Fibroblast of skin of scalp (primary cell): Measurements from ENCODE around the gene FBXL16.

ENCODE experiments used
- DNase-seq: peaks from one replicate; pipeline ENCODE4 v3.0.0-alpha.2; 2013

FBXL16 gene

DNA sequence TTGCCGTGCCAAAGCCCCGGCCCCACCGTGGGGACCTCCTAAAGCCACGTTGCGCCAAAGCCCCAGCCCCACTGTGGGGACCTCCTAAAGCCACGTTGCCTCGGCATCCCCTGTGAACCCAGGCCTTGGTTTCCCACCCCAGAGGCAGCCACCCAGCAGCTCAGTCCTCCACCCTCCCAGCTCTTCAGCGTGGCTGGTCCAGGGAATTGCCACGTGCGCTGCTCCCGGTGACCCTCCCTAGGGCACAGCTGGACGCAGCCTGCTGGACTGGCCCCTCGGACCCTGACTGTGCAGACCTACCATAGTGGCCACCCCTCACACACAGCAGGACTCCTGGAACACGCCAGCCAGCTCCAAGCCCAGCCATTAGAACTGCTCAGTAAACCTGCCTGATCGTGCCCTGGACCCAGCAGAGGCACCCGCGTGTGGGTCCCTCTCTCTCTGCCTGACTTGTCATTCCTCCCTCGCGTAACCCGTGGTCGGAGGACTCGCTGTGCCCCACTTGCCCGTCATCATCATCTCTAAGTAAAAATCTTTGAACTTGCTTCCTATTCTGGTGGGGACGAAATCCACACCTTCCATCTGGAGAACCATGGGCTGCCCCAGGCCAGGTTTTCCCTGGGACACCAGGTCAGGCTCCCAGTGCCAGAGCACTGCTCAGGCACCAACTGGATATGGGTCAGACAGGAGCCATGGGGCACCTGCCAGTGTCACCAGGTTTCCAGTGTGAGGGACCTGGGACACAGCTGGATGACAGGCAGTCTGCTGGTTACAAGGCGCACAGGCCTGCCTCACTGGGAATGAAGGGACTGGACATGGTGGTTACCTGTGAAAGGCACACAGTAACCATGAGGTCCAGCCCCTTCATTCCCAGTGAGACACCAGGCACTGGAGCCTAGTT is 29.6 kb upstream of the FBXL16 start:
- no peak for DNase-seq

DNA sequence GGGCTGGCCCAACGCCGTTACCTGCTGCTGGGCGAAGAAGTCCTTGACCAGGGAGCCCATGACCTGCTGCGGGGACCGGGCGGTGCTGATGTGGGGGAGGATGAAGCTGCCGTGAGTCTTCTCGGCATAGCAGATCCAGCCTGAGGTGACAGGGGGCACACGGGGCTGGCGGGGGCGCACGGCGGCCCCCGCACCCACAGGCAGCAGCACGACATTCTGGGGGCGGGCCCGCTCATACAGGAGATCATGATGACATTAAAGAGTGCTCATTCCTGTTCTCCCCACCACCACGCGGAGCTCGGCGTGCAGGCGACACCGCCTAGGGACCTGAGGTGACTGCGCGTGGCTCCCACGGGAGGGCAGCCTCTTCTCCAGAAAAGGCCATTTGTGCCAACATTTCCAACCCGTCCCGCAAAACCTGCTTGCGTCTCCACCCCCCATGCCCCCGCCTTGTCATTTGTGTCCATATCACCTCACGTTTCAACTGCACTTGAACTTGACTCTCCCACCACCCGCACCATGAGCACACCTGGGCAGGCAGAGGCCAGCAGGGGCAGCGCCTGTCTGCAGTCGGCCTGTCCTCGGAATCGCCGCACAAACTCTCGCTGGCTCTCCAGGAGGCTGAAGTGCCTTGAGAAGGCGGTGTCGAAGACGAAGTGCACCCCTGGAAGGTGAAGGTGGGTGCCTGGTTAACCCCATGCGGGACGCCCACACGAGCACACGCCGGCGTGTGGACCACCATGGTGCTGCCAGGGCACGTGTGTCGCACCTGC is 28.8 kb upstream of the FBXL16 start:
- DNase-seq: no peak

DNA sequence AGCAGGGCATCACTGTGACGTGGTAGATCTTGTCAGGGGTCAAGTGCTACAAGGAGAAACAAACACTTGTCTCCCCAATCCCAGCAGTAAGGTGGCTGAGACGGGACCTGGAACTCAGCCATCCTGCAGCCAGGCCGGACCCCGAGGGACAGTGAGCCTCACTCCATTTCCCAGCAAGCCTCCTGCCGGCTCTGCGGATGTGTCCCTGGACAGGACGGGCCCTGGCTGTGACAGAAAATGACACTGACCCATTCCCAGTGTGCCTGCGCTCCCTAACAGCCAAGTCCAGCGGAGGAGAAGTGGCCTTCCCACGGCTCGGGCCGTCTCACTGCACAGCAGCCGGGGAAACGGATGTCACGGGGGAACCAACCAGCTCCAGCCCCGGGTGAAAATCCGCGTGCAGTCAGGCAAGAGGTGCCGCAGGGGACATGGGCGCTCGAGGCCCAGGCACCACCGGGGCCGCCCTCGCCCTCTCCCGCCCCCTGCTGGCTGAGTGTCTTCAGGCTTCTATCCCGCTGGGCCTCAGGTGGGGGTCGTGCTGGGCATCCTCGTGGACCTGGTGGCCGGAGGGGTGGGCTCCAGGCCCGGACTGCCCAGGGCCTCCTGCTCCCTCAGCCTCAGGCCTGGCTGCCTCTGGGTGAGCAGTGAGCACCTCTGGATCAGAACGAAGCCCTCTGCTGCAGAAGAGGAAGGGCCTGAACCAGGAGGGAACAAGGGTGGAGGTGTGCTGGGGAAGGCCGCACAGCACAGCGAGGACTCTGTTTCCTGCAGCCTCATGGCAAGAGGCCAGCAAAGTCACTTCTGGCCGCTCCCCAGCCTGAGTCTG is 28.0 kb upstream of the FBXL16 start:
- DNase-seq: no peak

DNA sequence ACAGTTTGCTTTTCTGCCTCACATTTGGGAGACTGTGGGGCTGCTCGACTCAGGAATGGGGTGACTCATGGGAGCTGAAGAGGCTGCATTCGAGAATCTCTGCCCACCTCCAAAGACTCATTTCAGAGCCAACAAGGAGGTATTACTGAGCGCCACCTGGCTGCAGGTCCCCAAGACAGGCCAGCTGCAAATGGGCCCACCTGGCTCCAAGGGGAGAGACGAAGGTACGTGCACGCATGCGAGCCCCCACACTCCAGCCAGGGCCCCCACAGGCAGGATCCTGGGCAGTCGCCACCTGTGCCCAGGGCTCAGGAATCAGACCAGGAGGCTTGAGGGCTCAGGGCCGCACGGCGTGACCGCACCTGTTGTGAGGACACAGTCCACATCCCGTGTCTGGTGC is 27.3 kb upstream of the FBXL16 start:
- DNase-seq: no peak

DNA sequence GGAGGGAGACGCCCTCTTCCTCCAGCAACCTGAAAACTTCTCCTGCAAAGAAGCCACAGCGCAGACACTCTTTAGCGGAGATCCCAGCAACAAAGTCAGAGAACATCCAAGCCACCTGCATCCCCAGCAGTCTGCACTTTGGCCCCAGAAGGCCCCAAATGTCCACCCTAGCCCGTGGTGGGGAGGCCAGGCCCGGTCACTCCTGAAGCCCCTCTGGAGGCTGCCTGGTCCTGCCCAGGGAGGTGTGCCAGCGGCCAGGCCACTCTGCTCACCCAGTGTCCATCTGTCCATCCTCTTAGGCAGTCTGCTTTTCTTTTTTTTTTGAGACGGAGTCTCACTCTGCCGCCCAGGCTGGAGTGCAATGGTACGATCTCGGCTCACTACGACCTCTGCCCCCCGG is 26.7 kb upstream of the FBXL16 start:
- no peak for DNase-seq

DNA sequence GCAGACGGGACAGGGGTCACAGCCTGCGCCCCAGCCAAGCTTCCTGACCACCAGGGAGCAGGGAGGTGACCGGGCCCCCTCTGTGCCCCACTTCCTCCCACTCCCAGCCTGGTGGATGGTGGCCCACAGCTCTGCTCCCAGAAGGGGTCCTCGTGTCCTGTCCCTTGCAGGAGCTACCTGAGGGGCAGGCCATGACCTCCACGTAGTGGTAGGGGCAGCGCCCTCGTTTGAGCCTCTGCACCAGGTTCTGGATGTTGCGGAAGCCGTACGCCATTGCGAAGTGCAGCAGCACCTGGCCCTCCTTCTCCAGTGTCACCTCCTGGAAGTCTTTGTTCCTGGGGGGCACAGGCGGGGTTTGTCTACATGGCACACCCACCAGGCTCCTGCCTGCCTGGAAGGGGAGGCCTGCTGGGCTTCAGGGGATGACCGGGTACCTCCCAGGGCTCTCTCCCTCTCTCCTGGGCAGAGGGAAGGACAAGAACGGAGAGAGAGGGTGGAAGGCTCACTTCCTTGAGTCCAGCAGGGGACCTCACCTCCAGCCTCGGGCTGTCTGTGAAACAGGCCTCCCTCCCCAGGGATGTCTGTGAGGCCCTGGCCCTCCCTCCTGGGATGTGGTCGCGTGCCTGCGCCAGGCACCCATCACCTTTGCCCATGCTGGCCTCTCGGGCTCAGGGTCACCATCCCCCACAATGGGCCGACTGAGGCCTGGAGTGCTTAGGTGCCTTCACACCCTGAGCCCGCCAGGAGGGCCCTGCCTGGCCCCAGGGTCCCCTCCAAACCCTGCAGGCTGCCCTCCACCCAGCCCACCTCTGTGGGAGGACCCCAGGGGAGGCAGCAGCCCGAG is 25.3 kb upstream of the FBXL16 start:
- DNase-seq: no peak

DNA sequence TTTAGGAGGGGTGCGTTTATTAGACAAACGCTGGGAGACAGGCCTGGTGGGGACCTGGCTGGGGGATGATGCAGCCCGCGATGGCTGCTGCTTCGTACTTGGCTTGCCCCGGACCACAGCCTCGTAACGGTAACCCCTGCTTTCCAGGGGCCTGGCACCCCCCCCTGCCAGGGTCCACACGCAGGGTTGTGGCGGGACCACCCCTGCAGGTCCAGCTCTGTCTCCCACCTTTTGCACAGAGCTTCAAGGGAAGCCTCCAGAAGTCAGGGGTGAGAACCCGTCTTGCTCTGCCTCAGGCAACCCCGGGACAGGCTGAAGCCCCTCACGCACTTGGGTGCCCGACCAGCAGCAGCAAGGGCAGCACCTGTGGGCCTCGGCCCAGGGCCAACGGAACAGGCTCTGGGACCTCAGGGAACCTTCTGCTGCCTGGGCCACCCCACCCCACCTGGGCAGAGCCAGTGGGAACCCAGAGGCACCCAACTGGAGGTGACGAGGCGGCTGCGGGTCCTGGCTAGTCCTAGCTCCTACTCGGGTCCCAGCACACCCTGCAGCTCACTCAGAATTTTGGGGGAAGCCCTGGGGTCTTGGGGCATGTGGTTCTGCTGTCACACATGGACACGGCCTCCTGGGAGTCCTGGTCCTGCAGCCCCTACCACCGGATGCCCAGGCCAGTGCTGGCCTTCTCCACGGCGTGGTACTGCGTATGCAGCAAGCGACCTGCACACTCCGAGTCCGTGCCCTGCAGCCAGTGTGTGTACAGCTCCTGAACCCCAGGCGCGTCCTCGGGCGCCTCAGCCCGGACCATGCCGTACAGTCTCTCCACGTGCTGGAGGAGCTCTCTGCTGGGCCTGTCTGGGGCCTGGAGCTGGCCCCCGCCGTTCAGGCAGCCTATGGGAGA is 24.4 kb upstream of the FBXL16 start:
- no peak for DNase-seq

DNA sequence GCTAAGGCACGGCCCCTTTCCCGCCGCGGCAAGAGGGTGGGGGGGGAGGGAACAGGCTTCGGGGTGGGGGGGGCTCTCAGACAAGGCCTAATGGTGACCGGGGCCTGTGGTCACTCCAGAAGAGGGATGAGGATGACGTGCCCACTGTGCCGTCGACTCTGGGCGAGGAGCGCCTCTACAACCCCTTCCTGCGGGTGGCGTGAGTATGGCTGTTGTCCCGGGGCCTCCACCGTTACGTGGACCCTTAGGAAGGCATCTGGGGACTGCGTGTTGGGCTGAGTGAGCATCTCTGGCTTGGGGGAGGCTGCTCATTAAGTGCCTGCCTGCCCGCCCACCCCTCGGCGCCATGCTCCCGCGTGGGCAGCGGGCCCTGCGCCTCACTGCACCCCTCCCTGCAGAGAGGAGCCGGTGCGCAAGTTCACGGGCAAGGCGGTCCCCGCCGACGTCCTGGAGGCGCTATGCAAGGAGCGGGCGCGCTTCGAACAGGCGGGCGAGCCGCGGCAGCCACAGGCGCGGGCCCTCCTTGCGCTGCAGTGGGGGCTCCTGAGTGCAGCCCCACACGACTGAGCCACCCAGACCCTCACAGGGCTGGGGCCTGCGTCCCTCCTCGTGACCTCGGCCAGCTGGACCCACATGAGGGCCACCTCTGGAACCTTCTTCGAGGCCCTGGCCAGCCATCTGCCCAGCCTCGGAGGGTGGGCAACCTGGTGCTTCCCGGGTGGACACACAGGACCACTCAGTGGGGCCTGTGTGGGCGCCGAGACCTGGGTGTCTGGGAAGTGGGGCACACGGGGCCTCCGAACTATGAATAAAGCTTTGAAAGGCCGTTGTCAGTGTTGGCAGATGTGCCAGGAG is 23.5 kb upstream of the FBXL16 start:
- DNase-seq: no peak

DNA sequence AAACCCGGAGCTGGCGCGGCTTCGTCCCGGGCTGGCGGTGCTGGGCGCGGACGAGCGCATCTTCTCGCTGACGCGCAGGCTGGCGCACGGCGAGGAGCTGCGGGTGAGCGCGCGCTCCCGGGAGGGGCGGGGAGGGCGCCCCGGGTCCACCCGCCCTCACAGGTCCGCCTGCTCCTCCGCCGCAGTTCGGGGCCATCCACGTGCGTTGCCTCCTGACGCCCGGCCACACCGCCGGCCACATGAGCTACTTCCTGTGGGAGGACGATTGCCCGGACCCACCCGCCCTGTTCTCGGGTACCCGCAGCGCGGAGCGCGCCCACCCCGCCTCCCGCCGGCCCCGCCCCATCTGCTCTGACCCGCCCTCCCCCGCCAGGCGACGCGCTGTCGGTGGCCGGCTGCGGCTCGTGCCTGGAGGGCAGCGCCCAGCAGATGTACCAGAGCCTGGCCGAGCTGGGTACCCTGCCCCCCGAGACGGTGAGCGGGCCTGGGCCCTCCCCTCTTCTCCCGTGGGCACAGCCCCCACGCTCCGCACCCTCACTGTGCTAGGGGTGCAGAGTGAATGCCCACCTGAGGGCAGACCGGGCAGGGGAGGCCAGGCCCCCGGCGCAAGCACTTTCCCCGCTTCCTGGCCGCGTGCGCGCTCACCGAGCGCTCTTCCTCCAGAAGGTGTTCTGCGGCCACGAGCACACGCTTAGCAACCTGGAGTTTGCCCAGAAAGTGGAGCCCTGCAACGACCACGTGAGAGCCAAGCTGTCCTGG is 22.7 kb upstream of the FBXL16 start:
- DNase-seq: peak; percentile 70

DNA sequence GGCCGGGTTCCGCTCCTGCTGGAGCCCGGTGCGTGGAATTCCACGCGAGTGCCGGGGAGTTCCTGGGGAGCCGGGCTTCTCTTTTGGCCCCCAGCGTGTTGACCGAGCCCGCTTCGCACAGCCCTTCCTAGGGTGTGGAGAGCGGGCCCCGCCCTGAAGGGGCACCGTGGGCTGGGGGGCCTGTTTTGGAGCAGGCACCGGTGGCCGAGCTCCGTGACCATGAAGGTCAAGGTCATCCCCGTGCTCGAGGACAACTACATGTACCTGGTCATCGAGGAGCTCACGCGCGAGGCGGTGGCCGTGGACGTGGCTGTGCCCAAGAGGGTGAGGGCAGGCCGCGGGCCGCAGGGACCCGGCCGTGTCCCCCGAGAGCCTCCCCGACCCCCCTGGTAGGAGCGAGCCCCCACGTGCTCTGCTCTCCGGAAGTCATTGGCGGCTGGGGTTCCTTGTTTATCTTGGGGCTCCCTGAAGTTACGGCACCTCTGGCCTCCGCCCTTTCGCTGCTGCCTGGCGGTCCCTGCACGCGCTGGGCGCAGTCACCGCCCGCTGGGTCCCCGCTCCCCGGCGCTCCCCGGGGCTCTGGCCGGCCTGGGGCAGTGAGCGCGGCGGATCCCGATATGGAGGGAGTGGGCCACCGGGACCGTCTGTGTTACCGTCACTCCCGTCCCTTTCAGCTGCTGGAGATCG is 21.8 kb upstream of the FBXL16 start:
- DNase-seq: no peak

DNA sequence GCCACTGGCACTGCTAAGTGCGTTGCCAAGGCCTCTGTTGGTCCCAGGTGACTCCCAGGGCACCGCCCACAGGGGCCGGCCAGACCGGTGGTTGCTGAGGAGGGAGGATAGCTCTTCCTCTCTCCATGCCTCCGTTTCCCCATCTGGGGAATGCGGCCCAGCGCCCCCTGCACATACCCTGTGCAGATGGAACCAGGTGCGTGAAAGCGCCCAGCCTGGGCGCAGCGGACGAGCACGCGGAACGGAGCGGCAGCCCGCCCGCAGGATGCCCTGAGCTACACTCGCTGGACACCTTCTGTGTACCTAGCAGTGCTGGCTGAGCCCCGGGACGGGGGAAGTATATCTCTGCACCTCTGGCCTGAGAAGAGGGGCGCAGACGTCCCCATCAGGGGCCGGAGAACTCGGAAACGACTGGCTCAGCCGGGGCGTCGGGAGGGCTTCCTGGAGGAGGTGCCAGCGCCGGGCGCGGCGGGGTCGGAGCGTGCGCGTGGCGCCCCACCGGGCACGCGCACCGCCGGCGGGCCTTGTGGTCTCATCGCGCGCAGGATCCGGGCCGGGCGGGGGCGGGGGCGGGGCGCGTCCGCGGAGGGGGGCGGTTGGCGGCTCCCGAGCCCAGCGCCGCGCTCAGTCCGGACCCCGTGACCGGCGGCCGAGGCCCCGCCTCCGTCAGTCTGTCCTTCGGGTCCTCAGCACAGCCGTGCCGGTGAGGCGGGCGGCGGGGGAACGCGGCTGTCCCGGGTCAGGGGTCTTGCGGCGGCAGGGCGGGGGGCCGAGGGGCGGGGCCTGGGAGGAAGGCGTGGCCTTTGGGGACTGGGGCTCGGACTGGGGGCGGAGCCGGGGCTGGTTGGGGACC is 21.1 kb upstream of the FBXL16 start, which contains the start of the genes CCDC78 and HAGHL:
CCDC78 (minus strand) TSS at position 6 of the 853 bp plus-strand sequence. CDS start 76 bp downstream, outside the sequence.
HAGHL (plus strand) TSS at position 669 of the 853 bp plus-strand sequence. CDS start 404 bp downstream, outside the sequence.
- peak; percentile 33 for DNase-seq

DNA sequence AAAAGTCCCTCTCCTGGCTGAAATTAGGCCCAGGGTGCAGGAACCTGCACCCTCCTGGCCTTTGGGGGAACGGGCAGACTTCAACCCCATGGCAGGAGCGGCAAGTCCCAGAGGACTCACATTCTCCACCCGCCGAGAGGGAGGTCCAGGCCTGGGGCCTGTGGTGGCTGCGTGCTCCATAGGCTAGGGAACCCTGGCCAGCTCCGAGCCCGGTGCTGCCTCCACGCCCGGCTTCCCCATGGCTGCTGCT is 20.5 kb upstream of the FBXL16 start:
- DNase-seq: no peak

DNA sequence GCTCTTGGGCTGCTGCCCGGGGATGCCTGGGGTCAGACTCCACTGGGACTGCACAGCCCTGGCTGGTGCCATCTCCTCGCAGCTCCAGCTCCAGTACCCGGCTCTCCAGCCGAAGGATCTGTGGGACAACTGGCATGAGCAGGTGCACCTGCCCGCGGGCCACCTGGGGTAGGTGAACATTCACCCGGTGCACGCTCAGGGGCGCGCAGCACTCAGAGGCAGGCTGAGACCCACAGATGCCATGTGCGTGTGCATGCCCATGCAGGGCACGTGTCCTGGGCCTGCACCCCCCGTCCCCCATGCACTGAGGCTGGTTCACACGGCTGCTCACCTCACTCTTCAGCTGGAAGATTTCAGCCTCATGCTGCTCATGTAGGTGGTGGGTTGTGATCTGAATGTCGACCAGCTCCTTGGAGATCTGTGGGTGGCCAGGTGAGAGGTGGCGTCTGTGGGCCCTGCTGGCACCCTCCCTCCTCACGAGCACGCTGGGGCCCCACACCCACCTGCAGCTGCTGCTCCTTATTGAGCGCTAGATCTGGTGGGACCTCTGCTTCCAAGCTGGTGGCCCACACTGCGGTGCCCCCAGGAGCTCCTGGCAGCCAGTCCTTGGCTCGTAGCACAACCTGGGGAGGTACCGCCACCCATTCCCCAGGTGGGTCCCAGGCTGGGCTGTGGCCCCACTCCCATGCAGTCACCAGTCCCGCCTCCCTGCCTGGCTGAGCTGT is 20.0 kb upstream of the FBXL16 start:
- no peak for DNase-seq

DNA sequence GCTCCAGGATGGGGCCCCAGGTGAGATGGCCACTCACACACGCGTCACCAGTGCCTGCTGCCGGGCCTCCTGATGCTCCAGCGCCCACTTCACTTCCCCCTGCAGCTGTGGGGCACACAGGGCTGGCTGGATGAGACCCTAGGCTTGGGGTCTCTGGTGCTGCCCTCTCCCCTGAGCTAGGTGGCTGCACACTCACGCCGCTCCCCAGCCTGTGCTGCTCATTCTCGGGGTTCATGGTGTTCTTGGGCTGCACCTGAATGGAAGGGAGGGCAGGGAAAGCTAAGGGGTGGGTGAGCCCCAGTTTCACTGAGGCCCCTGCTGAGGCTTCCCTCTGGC is 19.4 kb upstream of the FBXL16 start:
- no peak for DNase-seq

DNA sequence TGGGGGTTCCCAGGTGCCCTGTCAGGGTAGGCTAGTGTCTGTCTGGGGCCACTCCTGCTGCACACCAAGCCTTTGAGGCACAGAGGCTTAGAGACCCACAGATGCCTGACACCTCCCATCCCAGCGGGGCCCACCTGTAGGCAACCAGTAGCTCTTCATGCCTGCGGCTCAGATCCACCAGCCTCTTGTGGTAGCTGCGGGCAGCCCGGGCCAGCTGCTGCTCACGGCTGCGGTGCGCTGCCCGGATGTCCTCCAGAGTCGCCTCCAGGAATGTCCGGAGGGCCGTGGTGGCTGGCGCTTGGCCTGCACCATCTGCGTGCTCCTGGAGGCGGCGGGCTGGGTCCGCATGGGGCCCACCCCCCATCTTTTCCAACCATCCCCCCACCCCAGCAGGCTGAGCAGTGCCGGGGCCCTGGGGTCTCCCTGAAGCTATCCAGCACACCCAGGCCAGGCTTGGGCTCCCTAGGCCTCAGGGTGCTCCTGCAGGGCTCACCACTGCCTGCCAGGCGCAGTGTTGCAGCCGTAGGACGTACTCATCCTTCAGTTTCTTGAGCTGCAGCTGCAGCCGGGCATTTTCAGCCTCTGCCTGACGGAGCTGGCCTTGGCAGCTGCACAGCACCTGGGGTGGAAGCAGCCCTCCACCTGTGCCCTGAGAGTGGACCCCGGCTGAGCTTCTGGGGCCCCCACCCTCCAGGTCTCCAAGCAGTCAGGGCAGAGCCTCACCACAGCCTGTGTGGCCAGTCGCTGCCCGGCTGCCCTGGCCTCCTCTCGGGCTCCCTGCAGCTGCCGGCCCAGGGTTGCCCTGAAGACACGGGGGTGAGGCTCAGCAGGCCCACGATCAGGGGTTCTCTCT is 18.8 kb upstream of the FBXL16 start:
- no peak for DNase-seq

DNA sequence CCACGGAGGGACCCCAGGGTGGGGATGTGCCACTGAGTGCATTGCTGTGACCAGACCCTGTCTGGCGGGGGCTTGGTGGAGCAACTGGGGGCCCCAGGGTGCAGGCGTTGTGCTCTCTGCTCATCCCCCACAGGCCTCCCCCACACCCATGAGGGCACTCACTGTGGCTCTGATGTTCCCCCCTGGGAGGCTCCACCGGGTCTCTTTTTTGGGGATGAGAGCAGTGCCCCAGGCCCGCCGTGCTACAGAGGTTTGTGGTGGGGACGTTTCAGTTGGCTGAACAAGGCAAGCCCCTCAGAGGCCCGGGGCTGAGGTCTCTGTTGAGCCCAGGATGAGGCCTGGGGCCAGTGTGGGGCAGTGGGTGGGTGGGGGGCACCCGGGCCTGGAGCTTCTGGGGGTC is 18.1 kb upstream of the FBXL16 start:
- no peak for DNase-seq
